ENCODE measurements around the gene CLIC5.

CLIC5 gene

DNA sequence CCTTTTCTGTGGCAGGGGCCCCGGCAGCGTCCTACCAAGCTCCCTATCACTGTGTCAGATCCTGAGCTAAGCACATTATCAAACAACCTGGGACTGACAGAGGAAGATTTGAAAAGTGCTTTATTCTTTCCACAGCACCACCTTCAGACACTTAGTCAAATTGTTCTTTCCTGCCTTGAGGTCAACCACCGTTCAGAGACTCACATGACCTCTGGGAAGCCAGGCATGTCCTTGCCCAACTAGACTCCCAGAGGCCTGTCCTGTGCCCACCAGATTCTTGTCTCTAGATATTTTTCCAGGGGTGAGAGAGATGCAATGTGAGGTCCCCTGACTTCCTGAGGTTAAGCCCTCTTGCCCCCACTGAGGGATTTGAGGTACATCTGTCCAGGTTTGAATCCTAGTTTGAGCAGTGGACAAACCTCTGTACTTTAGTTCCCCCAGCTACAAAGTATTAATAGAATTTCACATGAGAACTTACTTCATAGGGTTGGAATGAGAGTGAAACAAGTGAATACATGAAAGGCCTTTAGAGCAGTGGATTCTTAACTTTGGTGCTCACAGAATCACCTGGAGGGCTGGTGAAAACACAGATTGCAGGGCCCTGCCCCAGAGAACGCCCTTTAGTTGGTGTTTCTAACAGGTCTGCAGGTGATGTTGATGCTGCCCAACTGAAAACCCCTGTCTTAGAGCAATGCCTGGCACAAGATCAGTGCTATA lies 179.8 kb downstream of the CLIC5 start:
- DNase-seq, result no peak

DNA sequence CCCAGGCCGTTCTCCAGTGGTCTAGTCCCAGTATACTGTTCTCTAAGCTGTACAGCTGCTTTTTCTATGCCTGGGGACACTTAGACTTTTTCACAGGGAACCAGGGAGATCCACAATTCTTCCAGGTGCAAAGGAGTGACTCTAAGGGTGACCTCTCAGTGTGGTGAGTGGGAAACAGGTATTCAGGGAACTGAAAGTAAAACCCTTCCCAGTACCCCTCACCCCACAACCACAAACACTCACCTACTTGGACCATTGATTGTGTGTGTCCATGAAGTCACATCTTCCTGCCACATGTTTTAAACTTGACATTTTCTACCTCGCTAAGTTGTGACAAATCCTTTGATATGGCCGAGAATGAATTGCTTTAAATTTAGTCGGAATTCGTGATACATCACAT lies 183.6 kb downstream of the CLIC5 start:
- DNase-seq, result no peak
